IMR-90 (cell line): Measurements from ENCODE around the gene NAT8. TPM values are rescaled to one million over a fixed set of nuclear protein-coding genes. Genes with fewer than 3 reads are reported as not detected.
"Not testable (repeated sequence)": the region's sequence is repeated elsewhere in the genome, so short reads cannot be mapped to it uniquely, and the experiment has no call there.

ENCODE experiments used
- ATAC-seq: fragments of 200-7000 bp; cut with Tn5 transposase; 2 replicates; pipeline ENCODE4 v1.9.1; 2020; ENCODE audit warnings: low read depth, mild to moderate bottlenecking, moderate library complexity
- BruUV-seq: library from RNA; stranded (reverse); fragments of 400-500 nt; replicated peaks from 2 replicates; lab custom pipeline; 2021; lab: Mats Ljungman, UMichigan
- CTCF ChIA-PET: fragments of 300-600 bp; formaldehyde crosslinking; extraction: SDS; loops from one replicate; lab custom pipeline; 2021; ENCODE audit warnings: antibody characterized with exemption; lab: Yijun Ruan, JAX
- POLR2A ChIA-PET: fragments of 300-600 bp; sonication (Branson Sonifier 250); formaldehyde crosslinking; loops from one replicate; lab custom pipeline; 2022; ENCODE audit warnings: antibody characterized with exemption; ENCODE audit not compliant: unreplicated experiment; lab: Charles Lee
- DNase-seq: peaks from one replicate; pipeline ENCODE4 v3.0.0; 2013
- H2AFZ ChIP-seq: replicated peaks from 2 replicates; pipeline ENCODE3; 2013; ENCODE audit warnings: low read length, mild to moderate bottlenecking; ENCODE audit not compliant: poor library complexity
- H2AK5ac ChIP-seq: 2 replicates; pipeline ENCODE4 v1.6.1; 2013; ENCODE audit warnings: low read depth, low read length, inconsistent platforms
- H2AK9ac ChIP-seq: replicated peaks from 2 replicates; pipeline ENCODE3; 2013; ENCODE audit warnings: mild to moderate bottlenecking, low read depth, low read length, moderate library complexity; ENCODE audit not compliant: poor library complexity
- H2BK120ac ChIP-seq: 2 replicates; pipeline ENCODE4 v1.6.1; 2013; ENCODE audit warnings: low read depth, low read length, inconsistent platforms
- H2BK15ac ChIP-seq: 3 replicates; pipeline ENCODE4 v1.6.1; 2013; ENCODE audit warnings: low read depth, low read length, inconsistent platforms
- H2BK20ac ChIP-seq: 2 replicates; pipeline ENCODE4 v1.6.1; 2013; ENCODE audit warnings: low read depth, mild to moderate bottlenecking, inconsistent platforms, low read length, moderate library complexity
- H2BK5ac ChIP-seq: 2 replicates; pipeline ENCODE4 v1.6.1; 2013; ENCODE audit warnings: mild to moderate bottlenecking, low read depth, low read length, inconsistent platforms; ENCODE audit not compliant: poor library complexity, severe bottlenecking
- H3K14ac ChIP-seq: replicated peaks from 2 replicates; pipeline ENCODE4 v1.6.1; 2013; ENCODE audit warnings: low read depth, low read length, inconsistent platforms
- H3K18ac ChIP-seq: 2 replicates; pipeline ENCODE4 v1.6.1; 2013; ENCODE audit warnings: low read depth, low read length, control low read depth
- H3K23ac ChIP-seq: 2 replicates; pipeline ENCODE4 v1.6.1; 2013; ENCODE audit warnings: low read depth, low read length, inconsistent platforms
- H3K27ac ChIP-seq: 2 replicates; pipeline ENCODE4 v1.5.1; 2013; ENCODE audit warnings: mild to moderate bottlenecking, control low read depth, low read length; ENCODE audit not compliant: insufficient read depth
- H3K27me3 ChIP-seq: 2 replicates; pipeline ENCODE4 v1.6.1; 2013; ENCODE audit warnings: low read length; ENCODE audit not compliant: control insufficient read depth, insufficient read depth
- H3K36me3 ChIP-seq: 2 replicates; pipeline ENCODE4 v1.6.1; 2013; ENCODE audit warnings: low read length, mixed read lengths; ENCODE audit not compliant: control insufficient read depth, insufficient read depth
- H3K4ac ChIP-seq: 2 replicates; pipeline ENCODE4 v1.6.1; 2013; ENCODE audit warnings: low read depth, low read length, inconsistent platforms
- H3K4me1 ChIP-seq: 2 replicates; pipeline ENCODE4 v1.6.1; 2013; ENCODE audit warnings: low read length, mixed read lengths; ENCODE audit not compliant: control insufficient read depth, insufficient read depth
- H3K4me2 ChIP-seq: 2 replicates; pipeline ENCODE4 v1.6.1; 2013; ENCODE audit warnings: low read depth, mild to moderate bottlenecking, control low read depth, low read length, moderate library complexity
- H3K4me3 ChIP-seq: 2 replicates; pipeline ENCODE4 v1.5.1; 2013; ENCODE audit warnings: low read depth, mild to moderate bottlenecking, control low read depth, low read length, moderate library complexity; ENCODE audit not compliant: insufficient read depth
- H3K56ac ChIP-seq: 2 replicates; pipeline ENCODE4 v1.6.1; 2013; ENCODE audit warnings: low read length, inconsistent platforms; ENCODE audit not compliant: insufficient read depth; ENCODE audit errors: extremely low read depth
- H3K79me1 ChIP-seq, 2 experiments: 2 replicates each; pipeline ENCODE4 v1.6.1; 2013; ENCODE audit warnings: low read length in 2 of 2, inconsistent platforms in 1 of 2, low read depth in 1 of 2
- H3K9ac ChIP-seq: 2 replicates; pipeline ENCODE4 v1.6.1; 2013; ENCODE audit warnings: low read depth, low read length, control low read depth
- H3K9me1 ChIP-seq: 2 replicates; pipeline ENCODE4 v1.6.1; 2013; ENCODE audit warnings: low read length, inconsistent platforms; ENCODE audit not compliant: insufficient read depth
- H3K9me3 ChIP-seq: 2 replicates; pipeline ENCODE4 v1.6.1; 2013; ENCODE audit warnings: low read length; ENCODE audit not compliant: control insufficient read depth, insufficient read depth
- H4K20me1 ChIP-seq: 2 replicates; pipeline ENCODE4 v1.6.1; 2013; ENCODE audit warnings: low read length, inconsistent platforms; ENCODE audit not compliant: insufficient read depth
- H4K5ac ChIP-seq: 2 replicates; pipeline ENCODE4 v1.6.1; 2013; ENCODE audit warnings: mild to moderate bottlenecking, low read depth, low read length, control low read depth
- H4K8ac ChIP-seq, 2 experiments: 2 replicates each; pipeline ENCODE4 v1.6.1; 2013; ENCODE audit warnings: low read depth in 2 of 2, low read length in 2 of 2, control low read depth in 1 of 2, inconsistent platforms in 1 of 2
- H4K91ac ChIP-seq: 2 replicates; pipeline ENCODE4 v1.6.1; 2013; ENCODE audit warnings: low read depth, low read length, inconsistent platforms; ENCODE audit not compliant: insufficient read depth
- CEBPB ChIP-seq: IDR thresholded peaks from 2 replicates; pipeline ENCODE4 v1.6.1; 2012; ENCODE audit warnings: low read depth, low read length, improper control_type of control experiment
- WGBS, 2 experiments: methylation state at CpG; one replicate each; pipeline versions ENCODE4 v1.1.5 to v1.1.7; 2013; ENCODE audit warnings: missing lambda C conversion rate in 2 of 2; ENCODE audit not compliant: insufficient read length in 1 of 2; ENCODE audit errors: extremely low coverage in 2 of 2; 5-methylcytosine and 5-hydroxymethylcytosine counted together
- dilution Hi-C: fragments of 300-500 bp; cut with HindIII; formaldehyde crosslinking; loops from one replicate; pipeline ENCODE4 v1.14.3; 2018; ENCODE audit warnings: low sequenced_read_pairs; ENCODE audit not compliant: unreplicated experiment
- in situ Hi-C: fragments of 300-500 bp; cut with MboI; formaldehyde crosslinking; loops from 3 replicates; pipeline ENCODE4 v1.14.3; 2019; ENCODE audit warnings: low sequenced_read_pairs, inconsistent platforms, mixed read lengths
- intact Hi-C: fragments of 100-400 bp; cut with micrococcal nuclease; formaldehyde crosslinking; loops from 2 replicates; pipeline ENCODE4 v1.10.0; 2022
- polyA plus RNA-seq, 3 experiments: library from polyadenylated mRNA; depleted of rRNA; stranded (reverse); fragments of >200 nt; gene quantifications; 2 replicates each; pipeline ENCODE4 v1.2.3, GENCODE V29; 2012; ENCODE audit warnings: low replicate concordance in 1 of 3
- total RNA-seq: library from RNA; depleted of rRNA; stranded (reverse); fragments of >200 nt; gene quantifications from 2 replicates; pipeline ENCODE4 v1.2.3, GENCODE V29; 2012

NAT8 gene
- total and polyA plus RNA-seq, 2 of the 4 experiments (the other 2 are of a cell fraction): not detected

GRCh38 chr2:73676211-73676610, 34.0 kb upstream of the NAT8 start:
- H3K4me3 ChIP-seq, H2BK5ac ChIP-seq, dilution Hi-C loops, H2AK5ac ChIP-seq, H3K27ac ChIP-seq, H2AFZ ChIP-seq, H2BK15ac ChIP-seq, CTCF ChIA-PET, H3K27me3 ChIP-seq, H4K20me1 ChIP-seq, POLR2A ChIA-PET, H3K9me3 ChIP-seq, H3K23ac ChIP-seq, H4K91ac ChIP-seq, H4K8ac ChIP-seq, H2AK9ac ChIP-seq, H3K18ac ChIP-seq, H3K36me3 ChIP-seq, H3K56ac ChIP-seq, DNase-seq, H3K14ac ChIP-seq, H3K9ac ChIP-seq, H2BK120ac ChIP-seq, H3K4me2 ChIP-seq, intact Hi-C loops, in situ Hi-C loops, ATAC-seq, H2BK20ac ChIP-seq, H4K5ac ChIP-seq, H3K9me1 ChIP-seq, H3K4me1 ChIP-seq, BruUV-seq, H3K4ac ChIP-seq, H3K79me1 ChIP-seq: not testable (repeated sequence)
- WGBS, 2 experiments: no CpG with 5 or more reads among the region's 6 CpGs
- peak; percentile 23; the same call in 1 of the 2 replicates for TF ChIP-seq CEBPB

GRCh38 chr2:73674696-73675157, 32.5 kb upstream of the NAT8 start:
- H3K4me2 ChIP-seq, H3K9me1 ChIP-seq, H3K23ac ChIP-seq, H3K14ac ChIP-seq, H3K4me3 ChIP-seq, H4K20me1 ChIP-seq, H2BK5ac ChIP-seq, BruUV-seq, H3K9me3 ChIP-seq, CTCF ChIA-PET, H3K56ac ChIP-seq, H3K27me3 ChIP-seq, POLR2A ChIA-PET, H3K18ac ChIP-seq, H3K79me1 ChIP-seq, dilution Hi-C loops, H3K4me1 ChIP-seq, H2AFZ ChIP-seq, H2AK9ac ChIP-seq, H3K27ac ChIP-seq, DNase-seq, H4K91ac ChIP-seq, H3K4ac ChIP-seq, H2BK15ac ChIP-seq, in situ Hi-C loops, H4K5ac ChIP-seq, H3K36me3 ChIP-seq, H2BK20ac ChIP-seq, ATAC-seq, H2AK5ac ChIP-seq, H4K8ac ChIP-seq, intact Hi-C loops, H2BK120ac ChIP-seq, H3K9ac ChIP-seq: not testable (repeated sequence)
- WGBS, 2 experiments: no CpG with 5 or more reads among the region's 1 CpG
